ENCODE results near the gene HOXB9.
A peak's percentile ranks its signal among the peaks of the same experiment; 100 is the strongest.

Gene HOXB9

DNA sequence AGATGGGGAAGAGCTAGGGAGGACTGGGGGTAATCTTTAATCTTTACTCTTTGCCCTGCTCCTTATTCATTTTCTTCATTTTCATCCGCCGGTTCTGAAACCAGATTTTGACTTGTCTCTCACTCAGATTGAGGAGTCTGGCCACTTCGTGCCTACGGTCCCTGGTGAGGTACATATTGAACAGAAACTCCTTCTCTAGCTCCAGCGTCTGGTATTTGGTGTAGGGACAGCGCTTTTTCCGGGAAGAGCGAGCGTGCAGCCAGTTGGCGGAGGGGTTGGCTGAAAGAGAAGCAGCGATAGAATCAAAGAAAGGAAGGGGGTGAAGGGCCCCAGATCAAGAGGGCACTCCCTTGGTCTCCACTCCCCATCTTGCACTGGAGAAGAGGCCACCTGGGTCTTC is 3.3 kb downstream of the HOXB9 start:
- DNase-seq, result no peak

DNA sequence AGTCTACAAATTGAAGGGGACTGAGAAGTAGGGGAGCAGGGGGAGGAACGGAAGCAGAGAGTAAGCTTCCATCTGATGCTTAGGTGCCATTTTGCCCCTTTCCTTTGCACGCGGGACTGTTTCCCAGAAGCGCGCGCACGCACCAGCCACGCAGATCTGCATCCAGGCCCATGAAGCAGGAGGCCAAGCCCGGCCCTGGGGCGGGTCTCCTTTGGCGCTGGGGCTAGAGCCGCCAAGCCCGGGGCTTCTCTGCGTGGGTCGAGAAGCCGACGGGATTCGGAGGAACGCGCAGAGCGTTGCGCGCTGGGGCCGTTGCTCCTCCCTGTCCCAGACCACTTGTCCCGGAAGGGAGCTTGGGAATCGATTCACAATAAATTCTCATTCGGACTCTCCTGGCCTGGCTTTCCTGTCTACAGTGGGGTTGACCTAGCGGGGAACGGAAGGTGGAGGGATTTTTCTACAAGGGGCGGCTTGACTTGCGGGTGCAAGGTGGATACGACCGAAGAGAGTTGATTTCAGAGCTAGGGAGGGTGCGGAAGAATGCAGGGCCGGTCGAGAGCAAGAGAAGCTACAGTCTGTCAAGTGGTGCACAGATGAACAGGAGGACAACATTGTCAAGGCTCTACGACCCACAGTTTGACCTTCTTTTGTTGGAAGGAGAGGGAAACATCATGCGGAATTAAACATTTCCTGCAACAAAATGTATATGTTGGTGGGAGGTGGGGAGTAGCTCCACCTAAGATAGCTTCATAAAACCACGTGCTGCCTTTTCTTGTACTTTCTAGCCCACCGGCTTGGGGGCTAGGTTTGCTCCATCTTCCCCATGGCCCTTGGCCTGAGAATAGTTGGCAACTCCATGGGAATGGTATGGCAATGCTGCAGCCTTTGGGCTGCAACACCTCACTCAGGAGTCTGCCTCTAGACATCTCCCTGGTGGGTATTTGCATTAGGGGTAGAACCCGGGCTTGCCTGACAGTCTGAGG is 4.5 kb downstream of the HOXB9 start:
- DNase-seq, result no peak

DNA sequence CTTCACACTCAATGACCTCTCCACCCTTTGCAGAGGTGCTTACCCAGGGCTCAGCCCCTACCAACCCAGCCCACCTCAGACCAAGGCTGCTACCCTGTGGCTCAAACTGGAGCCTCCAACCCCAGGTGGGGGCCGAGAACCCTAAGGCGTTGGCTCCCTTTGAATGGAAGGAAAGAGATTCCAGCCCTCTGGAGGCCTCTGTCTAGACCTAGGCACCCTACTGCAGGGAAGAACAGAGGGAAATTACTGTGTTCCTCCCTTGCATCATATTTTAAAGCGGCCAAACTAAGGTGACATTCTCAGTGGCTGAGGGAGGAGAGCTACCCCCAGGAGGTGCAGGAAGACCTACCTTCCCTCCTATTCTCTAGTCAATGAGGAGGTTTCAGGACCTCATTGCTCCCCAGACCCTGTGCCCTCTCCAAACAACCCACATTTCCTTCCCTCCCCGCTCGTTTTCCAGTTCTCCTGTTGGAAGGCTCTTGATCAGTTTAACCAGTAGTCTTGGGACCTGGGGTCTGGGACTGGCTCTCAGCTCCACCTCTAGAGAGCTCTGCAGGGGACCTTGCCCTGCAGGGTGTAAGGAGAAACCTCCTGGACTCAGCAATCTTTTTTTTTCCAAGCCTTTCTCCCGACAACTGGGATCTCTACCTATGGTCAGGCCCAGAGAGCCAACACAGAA is 5.6 kb downstream of the HOXB9 start:
- DNase-seq, result no peak

DNA sequence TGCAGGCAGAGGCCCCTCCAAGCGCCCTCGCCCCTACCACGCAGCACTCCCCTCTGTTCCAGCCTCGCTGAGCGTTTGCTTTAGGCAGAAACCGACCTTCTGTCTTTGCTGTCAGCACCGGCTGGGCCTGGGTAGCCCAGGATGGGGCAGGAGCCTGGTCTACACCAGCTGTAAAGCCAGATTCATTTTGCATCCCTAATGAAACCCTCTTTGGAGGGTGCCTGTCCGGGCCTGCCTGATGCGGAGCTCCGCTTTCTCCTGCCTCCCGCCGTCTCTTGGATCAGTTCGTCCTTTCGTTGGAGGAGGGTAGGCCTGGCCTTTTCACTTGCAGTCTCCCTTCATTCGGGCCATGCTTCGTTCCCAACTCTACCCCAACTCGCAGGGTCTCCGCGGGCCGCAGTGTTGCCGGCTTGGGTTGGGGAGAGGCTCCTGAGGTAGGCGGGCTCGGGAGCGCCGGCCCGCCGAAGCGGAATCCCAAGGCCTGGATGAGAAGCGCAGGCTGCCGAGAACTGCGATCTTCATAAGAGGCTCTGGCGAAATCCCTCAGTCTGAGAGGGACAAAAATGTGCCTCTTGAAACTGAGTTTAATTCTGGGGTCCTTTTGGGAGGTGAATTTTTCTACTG is 6.2 kb downstream of the HOXB9 start:
- no peak for DNase-seq

DNA sequence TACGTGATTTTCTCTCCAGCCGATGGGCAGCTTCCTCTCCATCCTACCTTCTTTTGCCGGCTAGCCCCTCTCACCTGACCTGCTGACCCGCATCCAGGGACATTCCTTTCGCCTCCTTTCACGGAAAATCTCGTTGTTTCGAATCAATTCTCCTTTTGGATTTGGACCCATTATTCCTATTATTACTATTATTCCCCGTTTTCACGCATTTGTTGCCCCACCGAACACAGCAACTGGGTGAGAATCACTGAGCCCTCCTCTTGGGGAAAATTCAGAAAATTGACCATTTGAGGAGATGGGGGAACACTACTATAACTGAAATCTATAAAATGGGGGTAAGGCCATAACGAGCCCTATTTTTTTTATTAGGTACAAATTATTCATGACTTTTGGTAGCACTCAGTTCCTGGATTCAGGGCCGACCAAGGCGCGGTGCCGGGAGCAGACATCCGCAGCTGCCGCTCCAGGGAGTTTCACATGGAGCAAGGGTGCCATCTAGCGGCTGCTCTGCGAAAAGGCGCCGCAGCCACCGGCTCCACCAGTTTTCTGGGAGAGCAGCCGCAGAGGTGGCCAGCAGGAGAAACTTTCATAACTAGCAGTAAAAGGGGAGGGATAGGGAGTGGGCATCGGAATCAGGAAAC is 7.8 kb downstream of the HOXB9 start:
- DNase-seq, result peak; percentile 53

DNA sequence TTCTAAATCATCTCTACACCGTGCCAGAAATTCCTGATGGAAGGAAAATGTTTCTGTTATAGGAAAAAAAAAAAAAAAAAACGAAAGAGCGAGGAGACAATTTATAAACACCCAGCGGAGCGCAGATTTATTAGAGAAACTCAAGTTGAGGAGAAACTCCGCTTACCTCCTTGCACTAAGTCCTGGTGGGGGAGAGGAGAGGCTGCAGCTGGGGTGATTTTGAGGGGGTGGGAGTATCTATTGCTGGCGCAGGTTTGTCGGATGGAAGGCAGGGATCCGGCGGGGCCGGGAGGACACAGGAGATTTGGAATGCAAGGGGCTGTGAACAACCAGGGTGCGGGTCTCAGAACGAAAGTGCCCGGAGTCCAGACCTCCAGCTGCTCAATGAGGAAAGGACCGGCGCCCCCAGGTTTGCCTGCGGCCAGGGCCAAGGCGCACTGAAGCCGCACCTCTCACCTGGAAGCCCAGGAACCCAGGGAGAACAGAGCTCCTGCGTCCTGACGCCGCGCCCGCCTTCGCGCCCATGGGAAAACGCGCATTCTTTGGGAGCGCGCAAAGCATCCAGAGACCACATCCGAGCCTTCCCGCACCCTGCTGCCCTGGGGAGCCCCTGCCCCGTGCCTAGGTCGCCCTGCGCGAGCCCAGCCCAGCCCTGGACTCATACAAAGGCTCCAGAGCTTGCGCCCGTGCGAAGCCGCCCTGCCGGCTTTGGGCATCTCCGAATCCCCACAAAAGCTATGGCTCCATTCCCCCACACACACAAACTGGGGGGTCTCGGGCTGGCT is 8.5 kb downstream of the HOXB9 start:
- no peak for DNase-seq

DNA sequence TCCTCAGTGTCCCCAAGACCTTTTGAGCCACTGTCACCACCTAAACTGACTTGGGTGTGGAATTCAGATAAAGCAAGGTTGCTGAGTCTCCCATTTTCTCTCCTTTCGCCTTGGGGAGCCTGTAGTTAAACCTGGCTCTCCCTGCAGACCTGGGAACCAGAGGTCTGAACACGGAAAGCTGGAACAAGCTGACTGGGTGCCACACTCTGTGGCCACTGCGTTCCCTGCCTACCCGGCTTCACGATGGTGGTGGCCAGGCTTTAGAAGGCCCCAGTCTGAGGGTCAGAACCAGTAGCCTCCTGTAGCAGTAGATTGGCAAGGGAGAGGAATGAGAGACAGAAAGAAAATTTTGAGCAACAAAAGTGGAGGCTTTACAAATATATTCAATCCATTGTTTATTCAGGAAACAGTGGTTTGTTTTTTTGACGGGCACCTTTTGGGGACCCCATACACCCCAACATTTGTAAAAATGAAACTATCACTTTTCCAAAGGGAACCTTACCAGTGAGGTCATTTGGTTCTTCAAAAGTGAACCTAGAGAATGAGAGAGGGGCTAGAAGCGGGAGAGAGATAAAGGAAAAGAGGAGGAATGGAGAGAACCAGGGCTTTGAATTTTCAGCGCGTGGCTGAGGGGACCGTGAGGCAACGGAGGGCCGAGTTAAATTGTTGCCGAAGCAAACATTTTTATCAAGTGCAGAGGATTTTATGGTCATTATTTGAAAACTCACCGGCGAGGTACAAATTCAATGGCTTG is 9.3 kb downstream of the HOXB9 start:
- no peak for DNase-seq

DNA sequence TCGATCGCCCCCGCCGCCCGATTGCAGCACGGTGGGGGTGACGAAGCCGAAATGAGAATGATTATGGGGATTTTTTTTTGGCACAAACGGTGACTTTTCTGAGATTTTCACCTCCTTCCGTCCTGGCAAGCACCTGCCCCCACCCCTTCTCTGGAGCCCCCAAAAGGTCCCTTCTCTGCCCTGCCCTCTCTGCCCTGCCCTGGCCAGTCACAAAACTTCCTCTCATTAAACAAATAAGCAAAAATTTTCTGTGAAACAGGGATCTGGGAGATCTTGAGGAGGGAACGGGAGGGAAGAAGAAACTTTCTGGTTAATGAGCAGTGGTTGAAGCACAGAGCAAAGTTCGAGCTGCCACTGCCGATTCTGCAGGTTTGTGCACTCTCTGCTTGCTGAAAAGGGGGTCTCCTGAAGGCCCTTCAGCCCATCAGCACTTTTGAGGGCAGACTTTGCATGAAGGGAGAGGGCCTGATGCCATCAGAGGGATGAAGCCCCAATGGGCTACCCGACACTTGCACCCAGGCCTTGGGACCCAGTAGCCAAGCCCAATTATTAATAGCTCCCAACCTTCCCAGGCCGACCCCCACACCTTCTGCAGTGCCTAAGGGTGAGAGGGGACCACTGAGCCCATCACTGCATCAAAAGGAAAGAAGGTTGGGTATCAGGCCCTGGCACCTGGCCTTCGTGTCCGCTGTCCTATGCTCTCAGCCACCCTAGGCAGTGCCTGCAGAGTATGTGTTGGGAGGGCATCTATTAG is 10.0 kb downstream of the HOXB9 start:
- no peak for DNase-seq

DNA sequence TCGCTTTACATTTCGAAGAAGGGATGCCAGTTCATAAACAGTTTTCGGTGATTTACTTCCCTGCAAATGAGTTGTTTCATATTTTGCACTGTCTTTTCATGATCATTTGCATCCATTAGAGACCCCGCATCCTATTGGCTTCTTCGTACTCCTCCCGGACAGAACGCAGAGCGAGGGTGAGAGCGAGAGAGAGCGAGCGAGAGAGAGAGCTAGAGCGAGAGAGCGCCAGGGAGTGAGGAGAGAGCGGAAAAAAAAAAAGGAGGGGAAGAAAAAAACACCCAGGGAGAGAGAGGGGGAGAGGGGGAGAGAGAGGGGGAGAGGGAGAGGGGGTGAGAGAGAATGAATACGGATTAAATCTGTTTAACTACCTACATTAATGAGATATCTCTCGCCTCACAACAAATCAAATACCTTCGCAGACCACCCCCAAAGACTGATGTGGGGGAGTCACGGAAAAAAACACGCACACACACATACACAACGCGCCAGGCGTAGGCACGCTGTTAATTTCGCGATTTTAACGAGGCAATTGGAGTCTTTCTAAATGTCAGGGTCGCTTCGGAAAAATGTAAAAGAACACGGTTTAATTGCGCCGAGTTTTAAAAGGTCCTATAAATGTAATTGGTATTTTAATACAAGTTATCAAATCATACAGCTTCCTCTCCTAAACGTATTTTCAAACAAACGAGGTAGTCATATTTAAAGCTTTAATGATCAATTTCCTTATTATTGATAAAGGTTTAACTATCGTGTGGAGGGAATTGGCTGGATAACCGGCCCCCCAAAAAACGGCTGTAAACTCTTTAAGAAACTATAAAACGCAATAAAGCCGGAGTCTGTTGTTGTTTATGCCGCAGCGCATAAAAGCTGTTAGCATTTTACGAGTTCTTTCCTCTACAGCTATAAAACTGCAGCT is 10.9 kb downstream of the HOXB9 start, which contains the start of gene HOXB8:
Gene HOXB8 (minus strand): TSS at position 246 of the 916 bp plus-strand sequence. CDS start 588 bp downstream, outside the sequence.
- DNase-seq, result peak; percentile 86

DNA sequence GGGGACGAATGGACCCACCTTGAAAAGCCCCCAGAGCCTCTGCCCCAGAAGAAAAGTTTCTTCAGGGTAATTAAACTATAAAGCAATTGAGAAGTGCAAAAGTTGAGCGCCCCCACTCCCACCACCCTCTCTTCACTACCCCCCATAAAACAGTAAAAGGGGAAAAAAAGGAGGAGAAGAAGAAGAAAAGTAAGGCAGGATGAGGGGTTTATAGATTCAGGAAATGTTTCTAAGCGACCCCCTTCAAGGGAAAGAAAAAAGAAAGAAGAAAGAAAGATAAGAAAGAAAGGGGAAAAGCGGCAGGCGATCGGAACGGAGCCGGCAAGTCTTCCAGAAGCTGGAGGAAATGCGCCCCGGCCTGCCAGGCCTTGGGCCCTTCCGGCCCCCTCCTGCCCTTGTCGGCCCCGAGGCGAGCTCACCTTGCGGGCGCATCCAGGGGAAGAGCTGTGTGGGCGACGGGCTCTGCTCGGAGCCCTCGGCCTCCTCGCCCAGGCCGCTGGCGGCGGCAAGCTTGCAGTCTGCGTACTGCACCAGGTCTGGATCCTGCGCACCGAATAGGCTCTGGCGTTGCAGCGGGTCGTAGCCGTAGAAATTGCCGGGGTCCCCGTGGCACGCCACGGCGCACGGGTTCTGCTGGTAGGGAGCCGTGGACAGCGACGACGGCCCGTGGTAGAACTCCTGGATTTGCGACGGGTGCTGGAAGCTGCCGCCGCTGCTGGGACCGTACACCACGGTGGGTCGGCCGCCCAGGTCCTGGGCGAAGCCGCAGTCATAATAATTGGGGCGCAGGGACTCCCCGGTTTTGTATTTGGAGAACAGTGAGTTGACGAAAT is 12.1 kb downstream of the HOXB9 start:
- DNase-seq, result no peak

DNA sequence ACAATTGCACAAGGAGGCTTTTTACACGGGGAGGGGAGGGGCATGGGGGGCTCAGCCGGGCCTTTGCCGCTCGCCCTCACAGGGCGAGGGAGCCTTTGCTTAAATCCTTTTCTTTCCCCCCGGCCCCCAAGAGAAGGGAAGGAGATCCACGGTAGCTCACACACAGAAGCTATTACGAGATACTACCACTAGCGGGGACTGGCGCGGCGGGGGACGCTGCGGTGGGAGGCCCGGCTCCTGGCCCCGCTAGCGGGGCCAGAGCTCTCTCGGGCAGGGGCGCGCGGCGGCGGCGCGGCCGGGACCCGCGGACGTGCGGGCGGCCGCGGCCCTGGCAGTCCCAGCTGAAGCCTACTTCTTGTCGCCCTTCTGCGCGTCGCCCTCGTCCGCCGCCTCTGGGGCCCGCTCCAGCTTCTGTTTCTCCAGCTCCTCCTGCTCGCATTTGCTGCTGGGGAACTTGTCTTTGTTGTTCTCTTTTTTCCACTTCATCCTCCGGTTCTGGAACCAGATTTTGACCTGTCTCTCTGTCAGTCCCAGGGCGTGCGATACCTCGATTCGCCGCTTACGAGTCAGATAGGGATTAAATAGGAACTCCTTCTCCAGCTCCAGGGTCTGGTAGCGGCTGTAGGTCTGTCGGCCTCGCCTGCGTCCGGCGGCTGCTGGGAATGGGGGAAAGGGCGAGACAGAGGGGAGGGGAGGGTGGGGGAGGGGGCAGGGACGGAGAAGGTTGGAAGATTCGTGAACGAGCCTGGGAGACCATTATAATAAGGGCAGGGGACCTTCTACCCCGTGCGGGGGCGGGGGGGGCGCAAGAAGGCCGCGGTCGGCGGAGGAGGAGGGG is 13.1 kb downstream of the HOXB9 start:
- no peak for DNase-seq

DNA sequence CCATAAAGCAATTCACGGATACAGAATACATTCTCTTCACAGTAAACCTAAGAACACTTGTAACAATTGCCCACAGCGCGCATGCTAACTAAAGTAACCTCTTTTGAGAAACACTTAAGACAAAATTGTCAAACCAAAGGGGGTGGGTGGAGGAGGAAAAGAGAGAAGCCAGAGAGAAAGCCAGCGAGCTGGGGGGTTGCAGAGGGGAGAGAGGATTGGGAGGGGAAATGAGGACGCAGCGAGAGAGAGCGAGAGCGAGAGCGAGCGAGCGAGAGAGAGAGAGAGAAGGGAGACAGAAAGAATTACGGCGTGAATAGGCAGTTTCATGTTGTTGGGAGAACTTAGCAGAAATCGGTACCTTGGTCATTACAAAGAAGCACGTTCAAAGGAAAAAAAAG is 13.7 kb downstream of the HOXB9 start:
- peak; percentile 62 for DNase-seq

DNA sequence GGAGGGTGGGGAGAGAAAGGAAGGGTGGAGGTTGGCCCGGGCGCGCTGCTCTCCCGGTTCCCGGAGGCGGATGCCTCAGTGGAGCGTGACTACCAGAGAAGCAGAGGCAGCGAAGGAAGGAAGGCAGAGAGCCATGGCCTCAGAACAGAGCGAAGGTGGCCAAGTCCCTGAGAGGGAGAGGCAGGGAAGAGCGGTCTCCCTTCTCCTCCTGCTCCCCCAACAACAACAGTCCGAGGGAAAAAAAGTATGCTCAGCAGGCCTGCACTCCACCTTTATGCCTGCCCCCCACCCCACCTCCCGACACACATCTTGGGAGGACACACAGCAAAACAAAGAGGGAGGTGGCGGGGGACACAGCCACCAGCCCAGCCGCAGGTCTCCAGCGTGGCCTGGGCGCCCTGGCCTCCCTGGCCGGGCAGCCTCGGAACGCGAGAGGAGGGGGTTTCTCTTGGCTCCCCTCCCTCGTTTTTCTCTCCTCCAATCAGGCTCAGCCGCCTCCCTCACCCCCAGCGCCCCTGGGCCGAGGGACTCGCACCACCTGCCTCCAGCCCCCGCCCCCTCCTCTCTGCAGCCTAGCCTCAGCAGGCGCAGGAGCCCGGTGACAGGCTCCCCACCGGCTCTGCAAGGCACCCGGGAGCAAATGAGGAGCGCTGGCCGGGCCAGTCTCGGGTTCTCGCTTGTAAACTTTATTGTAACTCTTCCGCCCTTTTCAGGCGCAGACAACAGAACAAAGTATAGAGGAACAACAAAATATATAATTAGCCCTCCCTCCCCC is 14.3 kb downstream of the HOXB9 start:
- peak; percentile 92 for DNase-seq

DNA sequence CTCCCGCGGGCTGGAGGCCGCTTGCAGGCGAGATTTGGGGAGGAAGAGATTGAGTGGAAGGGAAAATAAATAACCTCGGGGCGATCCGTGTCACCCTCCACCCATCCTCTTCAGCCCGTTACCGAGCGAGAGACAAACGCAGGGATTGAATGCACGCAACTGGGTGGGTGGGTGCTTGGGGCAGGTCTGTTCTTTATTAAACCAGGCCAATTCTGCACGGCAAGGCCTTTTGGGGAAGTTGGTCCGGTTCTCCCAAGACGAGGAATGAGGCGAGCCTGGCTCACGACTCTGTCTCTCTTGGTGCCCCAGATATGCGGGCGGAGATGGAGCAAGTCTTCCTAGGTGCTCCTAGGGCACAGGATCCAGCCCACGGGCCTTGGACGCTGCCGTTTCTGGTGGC is 14.9 kb downstream of the HOXB9 start:
- DNase-seq, result no peak

DNA sequence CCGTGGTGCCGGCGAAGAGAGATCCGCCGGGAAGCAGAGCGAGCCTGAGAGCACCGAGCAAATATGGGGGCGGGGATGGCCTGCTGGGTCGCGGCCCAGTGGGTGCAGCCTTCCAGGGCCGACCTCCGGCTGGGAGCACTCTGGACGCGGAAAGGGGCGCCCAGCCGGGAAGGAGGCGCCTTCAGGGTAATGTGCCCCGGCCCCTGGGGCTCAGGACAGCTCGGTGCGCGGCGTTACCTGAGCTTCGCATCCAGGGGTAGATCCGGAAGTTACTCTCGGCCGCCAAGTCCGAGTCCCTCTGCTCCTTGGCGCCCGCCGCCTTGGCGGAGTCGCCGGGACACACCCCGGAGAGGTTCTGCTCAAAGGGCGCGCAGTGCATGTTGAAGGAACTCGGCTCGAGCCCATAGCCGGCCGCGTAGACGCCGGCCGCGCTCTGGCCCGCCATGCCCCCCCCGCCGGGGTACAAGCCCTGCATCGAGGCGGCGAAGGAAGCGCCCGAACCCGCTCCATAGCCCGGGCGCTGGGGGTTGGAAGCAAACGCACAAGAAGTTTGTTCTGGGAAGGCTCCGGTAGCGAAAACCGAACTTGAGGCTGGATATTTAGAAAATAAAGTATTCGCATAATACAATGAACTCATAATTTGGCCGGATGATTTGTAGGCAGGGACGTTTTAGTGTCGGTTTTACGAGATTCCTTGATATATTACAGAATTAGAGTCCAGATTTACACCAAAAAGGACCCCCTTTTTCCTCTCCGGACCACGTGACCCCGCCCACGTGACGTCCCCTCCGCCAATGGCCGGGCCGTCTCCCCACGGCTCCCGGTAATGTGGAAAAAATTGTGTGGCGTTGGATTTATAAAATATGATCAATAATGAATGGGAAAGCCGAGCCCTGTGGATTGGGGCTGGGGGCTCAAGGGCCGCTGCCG is 15.6 kb downstream of the HOXB9 start, which contains the start of gene HOXB7:
Gene HOXB7 (minus strand): TSS at position 736 of the 930 bp plus-strand sequence. CDS start 99 bp downstream, at position 637.
- DNase-seq, result peak; percentile 57

Data from NCI-H1092 (cell line).